ENCODE data around the gene COG2. TPM values are rescaled to one million over a fixed set of nuclear protein-coding genes. Genes with fewer than 3 reads are reported as not detected.

COG2 gene
- total and polyA plus RNA-seq, 2 of the 13 experiments (the other 11 are each of a cell fraction or from before 2014, with no cell fraction given), result 16.8 to 36.3 TPM

GRCh38 chr1:230702934-230703678 lies 60.8 kb downstream of the COG2 start (continued):
- TF ChIP-seq MED1 (CRISPR knock-in tag; IDR thresholded peaks at IDR 0.05), result peak; percentile 99
- peak; percentile 68; the same call in 1 of the 2 replicates for TF ChIP-seq SIX1 (CRISPR knock-in tag; IDR thresholded peaks at IDR 0.05; ENCODE audit: borderline replicate concordance)
- 0 out of 2 replicates have a peak, but pooled peaks have one; percentile 32 for TF ChIP-seq GZF1 (CRISPR knock-in tag; IDR thresholded peaks at IDR 0.05)
- 0 out of 2 replicates have a peak, but pooled peaks have one; percentile 32 for TF ChIP-seq ZNF136 (CRISPR knock-in tag; IDR thresholded peaks at IDR 0.05; ENCODE audit: low read depth)
- TF ChIP-seq TEAD2 (CRISPR knock-in tag; IDR thresholded peaks at IDR 0.05), result no peak
- TF ChIP-seq CBX2 (IDR thresholded peaks at IDR 0.05; ENCODE audit: low read depth, low read length), result no peak
- TF ChIP-seq CBX2 (CRISPR knock-in tag; IDR thresholded peaks at IDR 0.05; ENCODE audit: low read depth), result no peak
- TF ChIP-seq REL (CRISPR knock-in tag; conservative IDR thresholded peaks at IDR 0.05), result no peak
- peak; percentile 99 for TF ChIP-seq ETV5 (CRISPR knock-in tag; IDR thresholded peaks at IDR 0.05; ENCODE audit: borderline replicate concordance)
- peak; percentile 94 for TF ChIP-seq TFDP1 (CRISPR knock-in tag; IDR thresholded peaks at IDR 0.05; ENCODE audit: borderline replicate concordance)
- no peak for TF ChIP-seq SNRNP70 (IDR thresholded peaks at IDR 0.05; ENCODE audit: low read depth, low read length)
- TF ChIP-seq ZNF619 (CRISPR knock-in tag; IDR thresholded peaks at IDR 0.05), result no peak
- TF ChIP-seq SOX5 (CRISPR knock-in tag; IDR thresholded peaks at IDR 0.05; ENCODE audit: borderline replicate concordance), result peak; percentile 92
- TF ChIP-seq RARA (CRISPR knock-in tag; IDR thresholded peaks at IDR 0.05), result peak; percentile 97
- TF ChIP-seq AHDC1 (CRISPR knock-in tag; IDR thresholded peaks at IDR 0.05; ENCODE audit: borderline replicate concordance), result peak; percentile 89
- peak; percentile 98 for TF ChIP-seq HIC2 (CRISPR knock-in tag; IDR thresholded peaks at IDR 0.05; ENCODE audit: low read depth)
- peak; percentile 81 for TF ChIP-seq ZMYM3 (CRISPR knock-in tag; IDR thresholded peaks at IDR 0.05)
- no peak for TF ChIP-seq CC2D1A (CRISPR knock-in tag; IDR thresholded peaks at IDR 0.05)
- no peak for TF ChIP-seq ZNF17 (CRISPR knock-in tag; IDR thresholded peaks at IDR 0.05)
- peak; percentile 71; the same call in 1 of the 2 replicates for TF ChIP-seq ZBTB26 (CRISPR knock-in tag; IDR thresholded peaks at IDR 0.05; ENCODE audit: borderline replicate concordance)
